ENCODE measurements around the gene MPPED1. TPM values are rescaled to one million over a fixed set of nuclear protein-coding genes. Genes with fewer than 3 reads are reported as not detected.
A peak's percentile ranks its signal among the peaks of the same experiment; 100 is the strongest.

MPPED1 gene
- total RNA-seq, 1 donor from 2014 or later = not detected

DNA sequence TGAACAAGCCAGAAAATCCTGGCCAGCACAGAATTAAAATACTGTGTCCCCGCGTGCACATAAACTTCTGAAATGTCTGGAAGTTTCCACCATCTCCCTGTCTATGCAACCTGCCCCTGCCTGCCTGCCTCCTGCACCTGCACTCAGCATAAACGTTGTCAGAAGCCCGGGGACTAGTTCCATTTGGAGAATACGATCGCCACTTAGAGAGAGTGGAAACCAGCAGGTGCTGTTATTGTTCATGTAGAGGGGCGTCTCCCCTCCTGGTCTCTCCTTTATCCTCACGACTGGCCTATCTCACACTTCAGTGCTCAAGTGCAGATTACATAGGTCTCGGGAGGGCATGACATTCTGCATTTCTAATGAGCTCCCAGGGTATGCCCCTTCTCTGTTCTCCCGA is 35.6 kb downstream of the MPPED1 start:
- H3K4me3 Mint-ChIP-seq (ENCODE audit: unreplicated experiment) = no peak overlapping the region
- H3K27ac Mint-ChIP-seq (ENCODE audit: unreplicated experiment) = no peak overlapping the region
- no peaks in the 10 kb centered on the region for H3K4me1 Mint-ChIP-seq (ENCODE audit: low read depth)
- DNase-seq (ENCODE audit: low spot score) = no peak
- TF ChIP-seq, protein P1, sequence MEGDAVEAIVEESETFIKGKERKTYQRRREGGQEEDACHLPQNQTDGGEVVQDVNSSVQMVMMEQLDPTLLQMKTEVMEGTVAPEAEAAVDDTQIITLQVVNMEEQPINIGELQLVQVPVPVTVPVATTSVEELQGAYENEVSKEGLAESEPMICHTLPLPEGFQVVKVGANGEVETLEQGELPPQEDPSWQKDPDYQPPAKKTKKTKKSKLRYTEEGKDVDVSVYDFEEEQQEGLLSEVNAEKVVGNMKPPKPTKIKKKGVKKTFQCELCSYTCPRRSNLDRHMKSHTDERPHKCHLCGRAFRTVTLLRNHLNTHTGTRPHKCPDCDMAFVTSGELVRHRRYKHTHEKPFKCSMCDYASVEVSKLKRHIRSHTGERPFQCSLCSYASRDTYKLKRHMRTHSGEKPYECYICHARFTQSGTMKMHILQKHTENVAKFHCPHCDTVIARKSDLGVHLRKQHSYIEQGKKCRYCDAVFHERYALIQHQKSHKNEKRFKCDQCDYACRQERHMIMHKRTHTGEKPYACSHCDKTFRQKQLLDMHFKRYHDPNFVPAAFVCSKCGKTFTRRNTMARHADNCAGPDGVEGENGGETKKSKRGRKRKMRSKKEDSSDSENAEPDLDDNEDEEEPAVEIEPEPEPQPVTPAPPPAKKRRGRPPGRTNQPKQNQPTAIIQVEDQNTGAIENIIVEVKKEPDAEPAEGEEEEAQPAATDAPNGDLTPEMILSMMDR (IDR thresholded peaks at IDR 0.05) = no peak
- no peaks in the 10 kb centered on the region for H3K9me3 Mint-ChIP-seq (ENCODE audit: low read depth)
- no peaks in the 10 kb centered on the region for H3K36me3 Mint-ChIP-seq (ENCODE audit: low read depth)
- peaks cover 31% of the 10 kb centered on the region for H3K27me3 Mint-ChIP-seq (ENCODE audit: low read depth)

DNA sequence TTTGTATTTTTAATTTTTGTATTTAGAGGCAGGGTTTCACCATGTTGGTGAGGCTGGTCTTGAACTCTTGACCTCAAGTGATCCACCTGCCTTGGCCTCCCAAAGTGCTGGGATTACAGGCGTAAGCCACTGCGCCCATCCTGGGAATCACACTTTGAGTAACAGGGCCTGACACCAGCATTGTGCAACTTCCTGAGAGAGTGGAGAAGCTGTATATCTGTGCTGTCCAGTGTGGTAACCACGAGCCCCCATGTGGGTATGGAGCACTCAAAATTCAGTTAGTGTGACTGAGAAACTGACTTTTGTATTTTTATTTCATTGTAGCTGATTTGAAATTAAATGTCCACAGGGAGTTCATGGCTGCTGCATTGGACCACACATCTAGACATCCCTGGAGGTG is 36.2 kb downstream of the MPPED1 start:
- TF ChIP-seq, protein P1 (IDR thresholded peaks at IDR 0.05) = no peak

GRCh38 chr22:43449205-43449830 is 37.5 kb downstream of the MPPED1 start:
- Mint-ChIP-seq H3K27me3 (ENCODE audit: low read depth) (peaks cover 32% of the 10 kb centered on the region), H3K27ac (ENCODE audit: unreplicated experiment) (no peak overlapping the region), H3K4me3 (ENCODE audit: unreplicated experiment) (no peak overlapping the region)

More for the DNA sequence above, 36.2 kb downstream of the MPPED1 start:
- no peaks in the 10 kb centered on the region for H3K36me3 Mint-ChIP-seq (ENCODE audit: low read depth)
- peaks cover 28% of the 10 kb centered on the region for H3K27me3 Mint-ChIP-seq (ENCODE audit: low read depth)
- H3K4me1 Mint-ChIP-seq (ENCODE audit: low read depth) = no peaks in the 10 kb centered on the region
- H3K4me3 Mint-ChIP-seq (ENCODE audit: unreplicated experiment) = no peak overlapping the region
- H3K27ac Mint-ChIP-seq (ENCODE audit: unreplicated experiment) = no peak overlapping the region
- DNase-seq (ENCODE audit: low spot score) = no peak
- H3K9me3 Mint-ChIP-seq (ENCODE audit: low read depth) = no peaks in the 10 kb centered on the region

GRCh38 chr22:43449831-43450225 is 38.0 kb downstream of the MPPED1 start:
- no peaks in the 10 kb centered on the region for H3K4me1 Mint-ChIP-seq (ENCODE audit: low read depth)
- peaks cover 37% of the 10 kb centered on the region for H3K27me3 Mint-ChIP-seq (ENCODE audit: low read depth)
- no peaks in the 10 kb centered on the region for H3K36me3 Mint-ChIP-seq (ENCODE audit: low read depth)
- no peaks in the 10 kb centered on the region for H3K9me3 Mint-ChIP-seq (ENCODE audit: low read depth)
- H3K27ac Mint-ChIP-seq (ENCODE audit: unreplicated experiment) = no peak overlapping the region
- peak; percentile 46 for DNase-seq (ENCODE audit: low spot score)
- TF ChIP-seq, protein P1 (IDR thresholded peaks at IDR 0.05) = no peak
- H3K4me3 Mint-ChIP-seq (ENCODE audit: unreplicated experiment) = no peak overlapping the region

More at GRCh38 chr22:43449205-43449830, 37.5 kb downstream of the MPPED1 start:
- TF ChIP-seq, protein P1 (IDR thresholded peaks at IDR 0.05) = no peak
- no peaks in the 10 kb centered on the region for H3K9me3 Mint-ChIP-seq (ENCODE audit: low read depth)
- H3K4me1 Mint-ChIP-seq (ENCODE audit: low read depth) = no peaks in the 10 kb centered on the region
- H3K36me3 Mint-ChIP-seq (ENCODE audit: low read depth) = no peaks in the 10 kb centered on the region
- peak; percentile 67 for DNase-seq (ENCODE audit: low spot score)

GRCh38 chr22:43451371-43452050 is 39.7 kb downstream of the MPPED1 start:
- Mint-ChIP-seq H3K9me3 (ENCODE audit: low read depth) (no peaks in the 10 kb centered on the region), H3K36me3 (ENCODE audit: low read depth) (no peaks in the 10 kb centered on the region), H3K4me1 (ENCODE audit: low read depth) (no peaks in the 10 kb centered on the region), H3K4me3 (ENCODE audit: unreplicated experiment) (no peak overlapping the region), H3K27me3 (ENCODE audit: low read depth) (peaks cover 47% of the 10 kb centered on the region), H3K27ac (ENCODE audit: unreplicated experiment) (no peak overlapping the region)
- TF ChIP-seq, protein P1 (IDR thresholded peaks at IDR 0.05) = no peak
- DNase-seq (ENCODE audit: low spot score) = peak; percentile 71

Data from chondrocyte (in vitro differentiated cells).